ENCODE data around the gene EMILIN3.

The EMILIN3 gene

DNA sequence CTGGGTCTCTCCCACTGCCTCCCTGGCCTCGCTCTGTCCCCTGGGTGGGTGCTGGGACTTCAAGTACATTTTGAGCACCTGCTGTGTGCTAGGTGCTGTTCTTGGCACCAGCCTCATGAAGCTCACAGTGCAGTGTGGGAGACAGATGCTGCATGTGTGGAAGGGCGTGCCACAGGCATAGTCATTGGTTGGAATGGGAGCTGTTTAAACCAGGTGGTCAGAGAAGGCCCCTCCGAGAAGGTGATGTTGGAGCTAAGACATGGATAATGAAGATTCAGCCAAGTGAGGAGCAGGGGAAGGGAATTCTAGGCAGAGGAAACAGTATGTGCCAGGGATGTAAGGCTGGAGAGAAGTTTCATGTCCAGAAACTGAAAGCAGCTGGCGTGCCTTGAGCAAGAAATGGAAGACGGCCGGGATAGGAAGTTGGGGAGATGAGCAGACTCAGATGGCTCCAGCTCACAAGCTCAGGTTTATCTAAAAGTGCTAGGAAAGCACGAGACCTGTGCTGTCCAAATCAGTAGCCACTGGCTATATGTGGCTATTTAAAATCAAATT, 16.1 kb downstream of the EMILIN3 start:
- in situ Hi-C loops (cut with HindIII; ENCODE audit: low sequenced_read_pairs) = no loop called here
- no peak for TF ChIP-seq CTCF (IDR thresholded peaks at IDR 0.05; ENCODE audit: low read depth, low read length, missing control alignments)
- DNase-seq (ENCODE audit: low read depth) = no peak
- H3K4me3 ChIP-seq (ENCODE audit: low read depth, low read length) = no peak overlapping the region

DNA sequence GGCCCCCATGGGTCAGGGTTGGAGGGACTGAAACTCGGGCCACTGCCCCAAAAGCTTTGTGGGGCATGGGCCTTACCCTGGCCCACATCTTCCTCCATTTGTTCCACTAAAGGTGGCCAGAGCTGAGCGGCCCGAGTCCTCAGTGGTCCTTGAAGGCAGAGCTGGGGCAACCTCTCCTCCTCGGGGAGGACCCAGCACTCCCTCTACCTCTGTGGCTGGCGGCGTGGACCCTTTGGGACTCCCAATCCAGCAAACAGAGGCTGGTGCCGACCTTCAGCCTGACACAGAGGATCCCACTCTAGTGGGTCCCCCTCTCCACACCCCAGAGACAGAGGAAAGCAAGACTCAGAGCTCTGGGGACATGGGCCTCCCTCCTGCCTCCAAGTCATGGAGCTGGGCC, 16.7 kb downstream of the EMILIN3 start:
- no peak for DNase-seq (ENCODE audit: low read depth)
- no peak overlapping the region for H3K4me3 ChIP-seq (ENCODE audit: low read depth, low read length)
- no peak for TF ChIP-seq CTCF (IDR thresholded peaks at IDR 0.05; ENCODE audit: low read depth, low read length, missing control alignments)
- in situ Hi-C loops (cut with HindIII; ENCODE audit: low sequenced_read_pairs) = no loop called here

DNA sequence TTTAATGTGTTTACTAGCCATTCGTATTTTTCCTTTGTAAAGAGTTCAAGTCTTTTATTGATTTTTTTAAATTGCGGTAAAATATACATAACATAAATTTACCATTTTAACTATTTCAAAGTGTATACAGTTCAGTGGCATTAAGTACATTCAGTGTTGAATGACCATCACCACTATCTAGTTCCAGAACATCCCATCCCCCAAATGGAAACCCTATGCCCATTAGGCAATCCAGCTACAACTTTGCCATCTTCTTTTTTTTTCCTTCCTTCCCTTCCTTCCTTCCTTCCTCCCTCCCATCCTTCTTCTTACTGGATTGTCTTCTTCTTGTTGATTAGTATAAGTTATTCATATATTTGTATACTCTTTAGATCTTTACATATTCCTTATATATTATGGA, 17.4 kb downstream of the EMILIN3 start:
- no peak overlapping the region for H3K4me3 ChIP-seq (ENCODE audit: low read depth, low read length)
- DNase-seq (ENCODE audit: low read depth) = no peak
- in situ Hi-C loops (cut with HindIII; ENCODE audit: low sequenced_read_pairs) = no loop called here
- TF ChIP-seq CTCF (IDR thresholded peaks at IDR 0.05; ENCODE audit: low read depth, low read length, missing control alignments) = no peak

DNA sequence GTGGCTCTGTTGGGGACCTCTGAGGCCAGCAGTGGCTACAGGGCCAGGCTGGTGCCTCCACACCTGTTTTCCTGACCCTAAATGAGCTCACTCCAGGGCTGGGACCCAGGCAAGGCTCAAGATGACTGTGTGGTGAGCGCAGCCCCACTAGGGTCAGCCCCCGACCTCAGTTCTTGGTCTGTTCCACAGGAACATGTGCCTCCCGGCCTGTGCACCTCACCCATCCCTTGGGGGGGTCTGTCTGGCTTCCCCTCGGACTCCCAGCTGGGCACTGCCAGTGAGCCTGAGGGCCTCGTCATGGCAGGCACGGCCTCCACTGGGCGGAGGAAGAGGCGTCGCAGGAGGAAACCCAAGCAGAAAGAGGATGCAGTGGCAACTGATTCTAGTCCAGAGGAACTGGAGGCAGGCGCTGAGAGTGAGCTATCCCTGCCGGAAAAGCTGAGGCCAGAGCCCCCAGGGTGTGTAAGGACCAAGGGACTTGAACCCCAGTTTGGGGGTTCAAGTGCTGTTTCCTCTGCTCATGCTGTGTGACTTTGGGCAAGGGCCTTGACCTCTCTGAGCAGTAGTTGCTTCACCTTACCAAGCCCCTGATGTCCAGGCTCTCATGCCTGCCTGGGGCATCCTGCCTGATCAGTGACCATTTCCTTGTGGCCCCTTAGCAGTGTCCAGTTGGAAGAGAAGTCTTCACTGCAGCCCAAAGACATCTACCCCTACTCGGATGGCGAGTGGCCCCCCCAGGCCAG, 18.0 kb downstream of the EMILIN3 start:
- TF ChIP-seq CTCF (IDR thresholded peaks at IDR 0.05; ENCODE audit: low read depth, low read length, missing control alignments) = no peak
- no peak for DNase-seq (ENCODE audit: low read depth)
- in situ Hi-C loops (cut with HindIII; ENCODE audit: low sequenced_read_pairs) = no loop called here
- no peak overlapping the region for H3K4me3 ChIP-seq (ENCODE audit: low read depth, low read length)

GRCh38 chr20:41347523-41348429, 18.8 kb downstream of the EMILIN3 start:
- no peak for TF ChIP-seq CTCF (IDR thresholded peaks at IDR 0.05; ENCODE audit: low read depth, low read length, missing control alignments)
- H3K4me3 ChIP-seq (ENCODE audit: low read depth, low read length) = no peak overlapping the region
- in situ Hi-C loops (cut with HindIII; ENCODE audit: low sequenced_read_pairs) = no loop called here
- no peak for DNase-seq (ENCODE audit: low read depth)

- no peak for DNase-seq (ENCODE audit: low read depth)
- H3K4me3 ChIP-seq (ENCODE audit: low read depth, low read length) = no peak overlapping the region
- in situ Hi-C loops (cut with HindIII; ENCODE audit: low sequenced_read_pairs) = no loop called here
Observed at GRCh38 chr20:41345729-41346067, 20.9 kb downstream of the EMILIN3 start.

More at GRCh38 chr20:41345729-41346067, 20.9 kb downstream of the EMILIN3 start:
- no peak for TF ChIP-seq CTCF (IDR thresholded peaks at IDR 0.05; ENCODE audit: low read depth, low read length, missing control alignments)
